Hepatocyte (in vitro differentiated cells): ENCODE data around the gene RBM17. TPM values are rescaled to one million over a fixed set of nuclear protein-coding genes. Genes with fewer than 3 reads are reported as not detected.

ENCODE experiments used
- DNase-seq: peaks from one replicate; pipeline ENCODE4 v3.0.0-alpha.2; 2016; ENCODE audit warnings: low spot score
- H2AFZ ChIP-seq: fragments of 200-600 bp; sonication (generic); 2 replicates; pipeline ENCODE4 v1.6.0; 2016; ENCODE audit warnings: antibody characterized with exemption, mild to moderate bottlenecking
- H3K27ac ChIP-seq: fragments of 200-600 bp; sonication (generic); 2 replicates; pipeline ENCODE4 v1.5.1; 2016; ENCODE audit warnings: mild to moderate bottlenecking
- H3K27me3 ChIP-seq: fragments of 200-600 bp; sonication (generic); 2 replicates; pipeline ENCODE4 v1.6.1; 2016
- H3K36me3 ChIP-seq: fragments of 200-600 bp; sonication (generic); replicated peaks from 2 replicates; pipeline ENCODE4 v1.5.1; 2016; ENCODE audit warnings: low read depth; ENCODE audit not compliant: insufficient read depth
- H3K4me1 ChIP-seq: fragments of 200-600 bp; sonication (generic); 2 replicates; pipeline ENCODE4 v1.5.1; 2016; ENCODE audit warnings: mild to moderate bottlenecking, moderate library complexity; ENCODE audit not compliant: insufficient read depth
- H3K4me2 ChIP-seq: fragments of 200-600 bp; sonication (generic); 2 replicates; pipeline ENCODE4 v1.6.0; 2016
- H3K4me3 ChIP-seq: fragments of 200-600 bp; sonication (generic); 2 replicates; pipeline ENCODE4 v1.5.1; 2016; ENCODE audit warnings: mild to moderate bottlenecking
- H3K79me2 ChIP-seq: fragments of 200-600 bp; sonication (generic); 2 replicates; pipeline ENCODE4 v1.6.0; 2017; ENCODE audit warnings: mild to moderate bottlenecking
- H3K9me2 ChIP-seq: fragments of 200-600 bp; sonication (generic); replicated peaks from 2 replicates; pipeline ENCODE4 v1.6.0; 2017; ENCODE audit warnings: mild to moderate bottlenecking; ENCODE audit not compliant: insufficient read depth
- H3K9me3 ChIP-seq: fragments of 200-600 bp; sonication (generic); 2 replicates; pipeline ENCODE4 v1.5.1; 2016; ENCODE audit warnings: low read depth, mild to moderate bottlenecking
- H4K20me1 ChIP-seq: fragments of 200-600 bp; sonication (generic); 2 replicates; pipeline ENCODE4 v1.6.0; 2016; ENCODE audit warnings: mild to moderate bottlenecking; ENCODE audit not compliant: insufficient read depth, poor library complexity, severe bottlenecking
- EZH2 ChIP-seq: fragments of 200-600 bp; sonication (generic); IDR thresholded peaks from 2 replicates; pipeline ENCODE4 v1.6.1; 2016; ENCODE audit warnings: antibody characterized with exemption, mild to moderate bottlenecking, borderline replicate concordance
- EZH2phosphoT487 ChIP-seq: fragments of 200-600 bp; sonication (generic); IDR thresholded peaks from one replicate; pipeline ENCODE4 v1.6.1; 2018; ENCODE audit warnings: antibody characterized with exemption, mild to moderate bottlenecking, low read depth, moderate library complexity; ENCODE audit not compliant: unreplicated experiment, severe bottlenecking
- WGBS: methylation state at CpG from one replicate; pipeline ENCODE4 v1.1.6; 2016; ENCODE audit warnings: low lambda C conversion rate; ENCODE audit errors: missing lambda C conversion rate; 5-methylcytosine and 5-hydroxymethylcytosine counted together
- polyA plus RNA-seq: library from polyadenylated mRNA; unstranded; fragments of >200 nt; fragmentation: Nextera tagmentation; extraction: Ambion mirVana; gene quantifications from 2 replicates; pipeline ENCODE4 v1.2.1, GENCODE V29; 2016
- total RNA-seq: library from RNA; depleted of rRNA; stranded (reverse); fragments of >200 nt; gene quantifications from 2 replicates; pipeline ENCODE4 v1.2.3, GENCODE V29; 2014
- TF ChIP-seq, protein P1 (sequence below): fragments of 200-600 bp; sonication (generic); IDR thresholded peaks from 2 replicates; pipeline ENCODE4 v1.5.1; 2016; ENCODE audit warnings: antibody characterized with exemption, mild to moderate bottlenecking; ENCODE audit not compliant: poor library complexity

RBM17 gene
- total and polyA plus RNA-seq, 2 experiments from 2014 or later, result 46.7 to 112 TPM

DNA sequence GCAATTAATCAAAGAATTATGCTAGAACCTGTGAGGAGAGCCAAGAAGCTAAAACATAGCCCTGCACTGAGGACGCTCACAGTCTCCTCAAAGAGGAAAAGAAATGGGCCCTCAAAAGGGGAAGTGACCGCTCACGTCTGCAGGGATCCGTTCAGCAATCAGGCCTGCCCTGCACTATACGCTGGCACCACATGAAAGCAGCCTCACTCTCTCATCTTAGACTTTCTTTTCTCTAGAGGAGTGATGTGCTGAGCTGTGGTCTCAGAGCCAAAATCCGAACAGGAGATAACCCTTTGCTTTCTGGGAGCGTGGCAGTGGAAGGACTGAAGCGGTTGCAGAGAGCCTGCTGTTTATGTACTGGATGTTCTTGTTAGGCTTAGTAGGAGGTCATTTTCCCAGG lies 20.4 kb upstream of the RBM17 start:
- H3K27ac ChIP-seq, result no peak overlapping the region
- H3K4me1 ChIP-seq, result no peaks in the 10 kb centered on the region
- H3K9me3 ChIP-seq, result no peaks in the 10 kb centered on the region
- no peaks in the 10 kb centered on the region for H3K79me2 ChIP-seq
- no peak overlapping the region for H3K4me3 ChIP-seq
- H3K4me2 ChIP-seq, result no peak overlapping the region
- WGBS, result 84% methylated on average over 8 of the region's 8 CpGs
- H4K20me1 ChIP-seq, result no peaks in the 10 kb centered on the region
- H2AFZ ChIP-seq, result no peak overlapping the region
- no peaks in the 10 kb centered on the region for H3K27me3 ChIP-seq
- H3K9me2 ChIP-seq, result no peaks in the 10 kb centered on the region
- TF ChIP-seq EZH2, result no peak
- TF ChIP-seq, protein P1, sequence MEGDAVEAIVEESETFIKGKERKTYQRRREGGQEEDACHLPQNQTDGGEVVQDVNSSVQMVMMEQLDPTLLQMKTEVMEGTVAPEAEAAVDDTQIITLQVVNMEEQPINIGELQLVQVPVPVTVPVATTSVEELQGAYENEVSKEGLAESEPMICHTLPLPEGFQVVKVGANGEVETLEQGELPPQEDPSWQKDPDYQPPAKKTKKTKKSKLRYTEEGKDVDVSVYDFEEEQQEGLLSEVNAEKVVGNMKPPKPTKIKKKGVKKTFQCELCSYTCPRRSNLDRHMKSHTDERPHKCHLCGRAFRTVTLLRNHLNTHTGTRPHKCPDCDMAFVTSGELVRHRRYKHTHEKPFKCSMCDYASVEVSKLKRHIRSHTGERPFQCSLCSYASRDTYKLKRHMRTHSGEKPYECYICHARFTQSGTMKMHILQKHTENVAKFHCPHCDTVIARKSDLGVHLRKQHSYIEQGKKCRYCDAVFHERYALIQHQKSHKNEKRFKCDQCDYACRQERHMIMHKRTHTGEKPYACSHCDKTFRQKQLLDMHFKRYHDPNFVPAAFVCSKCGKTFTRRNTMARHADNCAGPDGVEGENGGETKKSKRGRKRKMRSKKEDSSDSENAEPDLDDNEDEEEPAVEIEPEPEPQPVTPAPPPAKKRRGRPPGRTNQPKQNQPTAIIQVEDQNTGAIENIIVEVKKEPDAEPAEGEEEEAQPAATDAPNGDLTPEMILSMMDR, result no peak
- TF ChIP-seq EZH2phosphoT487, result no peak
- no peaks in the 10 kb centered on the region for H3K36me3 ChIP-seq
- DNase-seq, result no peak

GRCh38 chr10:6069081-6069931 lies 19.5 kb upstream of the RBM17 start:
- Histone ChIP-seq H3K4me2 (no peak overlapping the region), H3K4me3 (no peak overlapping the region), H3K79me2 (no peaks in the 10 kb centered on the region), H2AFZ (no peak overlapping the region), H3K4me1 (no peaks in the 10 kb centered on the region), H3K27me3 (no peaks in the 10 kb centered on the region), H3K9me2 (no peaks in the 10 kb centered on the region), H3K9me3 (no peaks in the 10 kb centered on the region), H3K36me3 (no peaks in the 10 kb centered on the region), H4K20me1 (no peaks in the 10 kb centered on the region), H3K27ac (no peak overlapping the region)
- 82% methylated on average over 11 of the region's 11 CpGs for WGBS
- DNase-seq, result no peak
- no peak for TF ChIP-seq EZH2
- TF ChIP-seq, protein P1, result no peak
- TF ChIP-seq EZH2phosphoT487, result no peak

- no peak for DNase-seq
- Histone ChIP-seq H3K4me2 (no peak overlapping the region), H3K27ac (no peak overlapping the region), H3K4me3 (no peak overlapping the region), H3K79me2 (no peaks in the 10 kb centered on the region), H3K9me2 (no peaks in the 10 kb centered on the region), H2AFZ (no peak overlapping the region), H4K20me1 (no peaks in the 10 kb centered on the region), H3K36me3 (no peaks in the 10 kb centered on the region), H3K27me3 (peaks cover under 1% of the 10 kb centered on the region), H3K9me3 (no peaks in the 10 kb centered on the region), H3K4me1 (no peaks in the 10 kb centered on the region)
- 92% methylated on average over 5 of the region's 5 CpGs for WGBS
- TF ChIP-seq, protein P1, result no peak
- no peak for TF ChIP-seq EZH2
Measured at GRCh38 chr10:6070660-6071059, 18.2 kb upstream of the RBM17 start.
